Measurements from ENCODE around the gene KIAA0586.

KIAA0586 gene

GRCh38 chr14:58484176-58484575, 56.7 kb downstream of the KIAA0586 start:
- TF ChIP-seq GATA3 (IDR thresholded peaks at IDR 0.05; ENCODE audit: low read depth, low read length) (no peak), GATA2 (IDR thresholded peaks at IDR 0.05; ENCODE audit: low read depth, low read length) (no peak)

GRCh38 chr14:58488550-58488949, 61.0 kb downstream of the KIAA0586 start:
- TF ChIP-seq GATA2 (IDR thresholded peaks at IDR 0.05; ENCODE audit: low read depth, low read length), result no peak
- no peak for TF ChIP-seq GATA3 (IDR thresholded peaks at IDR 0.05; ENCODE audit: low read depth, low read length)

GRCh38 chr14:58491593-58491992, 64.1 kb downstream of the KIAA0586 start:
- TF ChIP-seq GATA2 (IDR thresholded peaks at IDR 0.05; ENCODE audit: low read depth, low read length) (no peak), GATA3 (IDR thresholded peaks at IDR 0.05; ENCODE audit: low read depth, low read length) (no peak)

- TF ChIP-seq GATA2 (IDR thresholded peaks at IDR 0.05; ENCODE audit: low read depth, low read length) (no peak), GATA3 (IDR thresholded peaks at IDR 0.05; ENCODE audit: low read depth, low read length) (no peak)
Observed at GRCh38 chr14:58492044-58492443, 64.5 kb downstream of the KIAA0586 start.

GRCh38 chr14:58501214-58501816, 73.8 kb downstream of the KIAA0586 start:
- TF ChIP-seq GATA3 (IDR thresholded peaks at IDR 0.05; ENCODE audit: low read depth, low read length) (no peak), GATA2 (IDR thresholded peaks at IDR 0.05; ENCODE audit: low read depth, low read length) (no peak)

GRCh38 chr14:58513272-58513671, 85.8 kb downstream of the KIAA0586 start:
- no peak for TF ChIP-seq GATA3 (IDR thresholded peaks at IDR 0.05; ENCODE audit: low read depth, low read length)

- TF ChIP-seq GATA2 (IDR thresholded peaks at IDR 0.05; ENCODE audit: low read depth, low read length), result no peak
- no peak for TF ChIP-seq GATA3 (IDR thresholded peaks at IDR 0.05; ENCODE audit: low read depth, low read length)
Observed at GRCh38 chr14:58517592-58517991, 90.1 kb downstream of the KIAA0586 start.

- TF ChIP-seq GATA2 (IDR thresholded peaks at IDR 0.05; ENCODE audit: low read depth, low read length) (no peak), GATA3 (IDR thresholded peaks at IDR 0.05; ENCODE audit: low read depth, low read length) (no peak)
Observed at GRCh38 chr14:58533446-58533845, 105.9 kb downstream of the KIAA0586 start.

- TF ChIP-seq GATA2 (IDR thresholded peaks at IDR 0.05; ENCODE audit: low read depth, low read length), result no peak
- no peak for TF ChIP-seq GATA3 (IDR thresholded peaks at IDR 0.05; ENCODE audit: low read depth, low read length)
Observed at GRCh38 chr14:58535044-58535443, 107.5 kb downstream of the KIAA0586 start.

GRCh38 chr14:58537004-58537403, 109.5 kb downstream of the KIAA0586 start:
- no peak for TF ChIP-seq GATA2 (IDR thresholded peaks at IDR 0.05; ENCODE audit: low read depth, low read length)
- TF ChIP-seq GATA3 (IDR thresholded peaks at IDR 0.05; ENCODE audit: low read depth, low read length), result no peak

- no peak for TF ChIP-seq GATA2 (IDR thresholded peaks at IDR 0.05; ENCODE audit: low read depth, low read length)
- no peak for TF ChIP-seq GATA3 (IDR thresholded peaks at IDR 0.05; ENCODE audit: low read depth, low read length)
Observed at GRCh38 chr14:58540749-58541632, 113.5 kb downstream of the KIAA0586 start.

GRCh38 chr14:58541633-58542022, 114.1 kb downstream of the KIAA0586 start:
- no peak for TF ChIP-seq GATA2 (IDR thresholded peaks at IDR 0.05; ENCODE audit: low read depth, low read length)
- no peak for TF ChIP-seq GATA3 (IDR thresholded peaks at IDR 0.05; ENCODE audit: low read depth, low read length)

- TF ChIP-seq GATA3 (IDR thresholded peaks at IDR 0.05; ENCODE audit: low read depth, low read length) (no peak), GATA2 (IDR thresholded peaks at IDR 0.05; ENCODE audit: low read depth, low read length) (no peak)
Observed at GRCh38 chr14:58543253-58543652, 115.7 kb downstream of the KIAA0586 start.

- TF ChIP-seq GATA3 (IDR thresholded peaks at IDR 0.05; ENCODE audit: low read depth, low read length), result no peak
Observed at GRCh38 chr14:58547649-58548048, 120.1 kb downstream of the KIAA0586 start.

GRCh38 chr14:58549105-58549757, 121.7 kb downstream of the KIAA0586 start:
- TF ChIP-seq GATA2 (IDR thresholded peaks at IDR 0.05; ENCODE audit: low read depth, low read length) (no peak), GATA3 (IDR thresholded peaks at IDR 0.05; ENCODE audit: low read depth, low read length) (no peak)
